BLaER1 (cell line): ENCODE measurements around the gene UFC1.
A peak's percentile ranks its signal among the peaks of the same experiment; 100 is the strongest.

ENCODE experiments used
- H3K27ac ChIP-seq: shearing (Covaris generic); formaldehyde crosslinking; 2 replicates; pipeline ENCODE4 v1.8.1; 2022
- H3K27me3 ChIP-seq: shearing (Covaris generic); formaldehyde crosslinking; 2 replicates; pipeline ENCODE4 v1.8.1; 2022
- H3K36me3 ChIP-seq: shearing (Covaris generic); formaldehyde crosslinking; 2 replicates; pipeline ENCODE4 v1.8.1; 2022
- H3K4me1 ChIP-seq: shearing (Covaris generic); formaldehyde crosslinking; 2 replicates; pipeline ENCODE4 v1.8.1; 2022
- H3K4me2 ChIP-seq: shearing (Covaris generic); formaldehyde crosslinking; 2 replicates; pipeline ENCODE4 v1.8.1; 2022
- H3K4me3 ChIP-seq: shearing (Covaris generic); formaldehyde crosslinking; 2 replicates; pipeline ENCODE4 v1.8.1; 2022
- H3K9ac ChIP-seq: shearing (Covaris generic); formaldehyde crosslinking; 2 replicates; pipeline ENCODE4 v1.8.1; 2022
- H3K9me3 ChIP-seq: shearing (Covaris generic); formaldehyde crosslinking; 2 replicates; pipeline ENCODE4 v1.8.1; 2022
- H4K20me1 ChIP-seq: shearing (Covaris generic); formaldehyde crosslinking; 2 replicates; pipeline ENCODE4 v1.8.1; 2022
- Cebpa-rat ChIP-seq: shearing (Covaris generic); IDR thresholded peaks from 2 replicates; pipeline ENCODE4 v1.8.1; 2022

The UFC1 gene

DNA sequence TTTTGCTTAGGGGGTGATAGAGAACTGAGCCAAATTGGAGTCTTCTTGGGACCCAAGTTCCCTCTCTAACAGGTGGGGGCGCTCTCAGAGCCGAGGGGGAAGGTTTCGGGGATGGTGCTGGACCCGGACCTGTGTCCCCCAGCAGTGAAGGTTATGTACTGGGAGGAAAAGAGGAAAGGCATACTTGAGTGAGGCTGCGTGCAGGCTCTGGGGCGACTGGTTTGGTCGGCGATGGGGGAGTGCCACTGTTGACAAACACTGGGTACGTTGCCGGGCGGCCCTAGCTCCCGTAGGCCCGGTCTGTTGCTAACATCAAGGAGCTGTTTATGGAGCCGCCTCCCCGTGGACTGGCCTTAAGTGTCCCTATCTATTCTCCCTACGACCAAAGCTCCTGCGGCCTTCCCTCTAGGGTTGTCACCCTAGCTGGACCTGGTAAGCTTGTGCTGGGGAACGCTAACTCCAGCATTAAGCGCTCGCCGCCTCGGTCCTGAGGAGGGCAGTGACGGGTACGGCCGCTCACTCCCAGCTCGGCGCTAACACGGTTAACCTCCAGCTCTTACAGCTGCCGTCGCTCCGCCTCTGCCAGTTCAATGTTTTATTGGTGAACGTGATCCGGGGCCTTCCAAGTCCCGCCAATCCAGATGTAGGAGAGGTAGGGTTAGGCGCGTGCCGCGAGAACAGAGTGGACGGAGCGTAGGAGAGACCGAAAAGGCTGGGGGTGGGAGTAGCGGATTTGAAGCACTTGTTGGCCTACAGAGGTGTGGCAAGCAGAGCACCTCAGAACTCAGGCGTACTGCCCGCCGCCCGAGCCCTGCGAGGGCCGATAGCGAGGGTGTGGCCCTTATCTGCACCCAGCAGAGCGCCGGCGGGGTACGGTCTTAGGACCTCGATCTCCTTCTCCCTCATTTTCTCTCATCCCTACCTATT is 12.2 kb downstream of the UFC1 start, which contains the start of gene PPOX:
TSS of gene PPOX (plus strand) at position 685 of the 927 bp plus-strand sequence. CDS start 422 bp downstream, outside the sequence.
- no peaks in the 10 kb centered on the region for H3K9me3 ChIP-seq
- H3K4me3 ChIP-seq: peak within 1 kb of the TSS; percentile 75
- H4K20me1 ChIP-seq: no peaks in the 10 kb centered on the region
- H3K4me2 ChIP-seq: peak within 1 kb of the TSS; percentile 99
- H3K9ac ChIP-seq: peak within 1 kb of the TSS; percentile 79
- H3K36me3 ChIP-seq: peaks cover 62% of the 10 kb centered on the region
- no peaks in the 10 kb centered on the region for H3K27me3 ChIP-seq
- H3K27ac ChIP-seq: peak within 1 kb of the TSS; percentile 59
- peaks cover 28% of the 10 kb centered on the region for H3K4me1 ChIP-seq
- TF ChIP-seq Cebpa-rat: no peak

DNA sequence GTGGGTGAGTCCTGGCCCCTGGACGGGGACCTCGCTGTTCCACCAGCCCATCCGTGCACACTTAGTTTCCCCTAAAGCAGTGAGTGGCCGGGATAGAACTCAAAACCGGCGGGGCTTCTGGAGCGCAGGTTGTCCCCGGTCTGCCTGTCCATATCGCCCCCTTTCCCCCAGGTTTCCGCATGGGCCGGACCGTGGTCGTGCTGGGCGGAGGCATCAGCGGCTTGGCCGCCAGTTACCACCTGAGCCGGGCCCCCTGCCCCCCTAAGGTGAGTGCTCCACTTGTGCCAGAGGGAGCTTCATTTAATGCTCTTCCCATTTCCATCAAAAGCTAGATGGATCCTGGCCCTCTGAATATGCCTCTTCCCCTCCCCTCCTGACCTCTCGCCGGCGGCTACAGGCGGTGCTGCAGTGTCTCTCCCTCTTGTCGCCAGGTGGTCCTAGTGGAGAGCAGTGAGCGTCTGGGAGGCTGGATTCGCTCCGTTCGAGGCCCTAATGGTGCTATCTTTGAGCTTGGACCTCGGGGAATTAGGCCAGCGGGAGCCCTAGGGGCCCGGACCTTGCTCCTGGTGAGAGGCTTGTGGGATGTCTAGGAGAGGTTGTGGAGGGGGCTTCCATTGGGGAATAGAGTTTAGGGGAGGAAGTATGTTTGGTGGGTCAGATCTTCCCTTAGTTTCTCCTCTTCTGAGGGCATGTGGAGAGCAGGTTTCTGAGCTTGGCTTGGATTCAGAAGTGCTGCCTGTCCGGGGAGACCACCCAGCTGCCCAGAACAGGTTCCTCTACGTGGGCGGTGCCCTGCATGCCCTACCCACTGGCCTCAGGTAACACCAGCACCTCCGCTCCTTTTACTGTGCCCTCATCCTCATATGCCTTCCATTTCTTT is 13.1 kb downstream of the UFC1 start:
- Histone ChIP-seq H3K9ac (peak overlapping the region; percentile 79), H3K36me3 (peaks cover 63% of the 10 kb centered on the region)

DNA sequence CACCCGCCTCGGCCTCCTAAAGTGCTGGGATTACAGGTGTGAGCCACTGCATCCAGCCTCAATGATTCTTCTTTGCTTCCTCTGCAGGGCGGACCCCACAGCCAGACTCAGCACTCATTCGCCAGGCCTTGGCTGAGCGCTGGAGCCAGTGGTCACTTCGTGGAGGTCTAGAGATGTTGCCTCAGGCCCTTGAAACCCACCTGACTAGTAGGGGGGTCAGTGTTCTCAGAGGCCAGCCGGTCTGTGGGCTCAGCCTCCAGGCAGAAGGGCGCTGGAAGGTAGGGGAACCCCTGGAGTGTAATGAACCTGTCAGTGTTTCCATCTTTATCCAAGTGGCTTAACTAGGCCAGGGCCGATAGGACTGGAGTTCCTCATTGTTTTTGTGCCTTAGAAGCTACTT is 15.1 kb downstream of the UFC1 start:
- H3K27ac ChIP-seq: no peak overlapping the region
- peaks cover 63% of the 10 kb centered on the region for H3K36me3 ChIP-seq
- H3K9ac ChIP-seq: no peak overlapping the region
- no peak overlapping the region for H3K4me2 ChIP-seq
- H3K4me3 ChIP-seq: no peak overlapping the region
- no peaks in the 10 kb centered on the region for H4K20me1 ChIP-seq
- H3K4me1 ChIP-seq: peaks cover 23% of the 10 kb centered on the region
- no peak for TF ChIP-seq Cebpa-rat
- H3K27me3 ChIP-seq: no peaks in the 10 kb centered on the region
- no peaks in the 10 kb centered on the region for H3K9me3 ChIP-seq

More for the DNA sequence above, 13.1 kb downstream of the UFC1 start:
- no peak for TF ChIP-seq Cebpa-rat
- H3K9me3 ChIP-seq: no peaks in the 10 kb centered on the region
- peaks cover 23% of the 10 kb centered on the region for H3K4me1 ChIP-seq
- peak overlapping the region; percentile 75 for H3K4me3 ChIP-seq
- H3K27me3 ChIP-seq: no peaks in the 10 kb centered on the region
- H3K4me2 ChIP-seq: peak overlapping the region; percentile 99
- H3K27ac ChIP-seq: peak overlapping the region; percentile 59
- H4K20me1 ChIP-seq: no peaks in the 10 kb centered on the region

DNA sequence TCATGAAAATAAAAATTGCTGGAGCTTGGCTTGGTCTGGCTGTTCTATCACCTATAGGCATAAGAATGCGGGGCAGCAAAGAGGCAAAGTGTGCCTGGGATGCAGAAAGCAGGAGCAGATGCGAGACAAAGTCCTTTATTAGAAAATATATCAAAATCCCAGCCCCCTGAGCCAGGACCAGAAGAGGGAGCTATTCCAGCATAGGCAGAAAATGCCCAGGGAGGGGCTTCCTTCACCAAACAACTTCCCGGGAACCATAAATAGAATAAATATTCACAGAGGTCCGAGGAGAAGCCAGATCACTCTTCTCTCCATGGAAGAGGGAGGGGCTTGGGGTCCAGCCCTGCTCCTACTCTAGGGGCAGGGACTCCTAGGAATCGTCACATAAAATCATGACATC is 17.4 kb downstream of the UFC1 start:
- H3K4me3 ChIP-seq: no peak overlapping the region
- peaks cover 23% of the 10 kb centered on the region for H3K4me1 ChIP-seq
- H3K9me3 ChIP-seq: no peaks in the 10 kb centered on the region
- no peak overlapping the region for H3K9ac ChIP-seq
- no peak for TF ChIP-seq Cebpa-rat
- H3K27ac ChIP-seq: no peak overlapping the region
- H4K20me1 ChIP-seq: peaks cover 11% of the 10 kb centered on the region; the same call in 1 of the 2 replicates
- H3K27me3 ChIP-seq: no peaks in the 10 kb centered on the region
- peaks cover 74% of the 10 kb centered on the region for H3K36me3 ChIP-seq
- no peak overlapping the region for H3K4me2 ChIP-seq

DNA sequence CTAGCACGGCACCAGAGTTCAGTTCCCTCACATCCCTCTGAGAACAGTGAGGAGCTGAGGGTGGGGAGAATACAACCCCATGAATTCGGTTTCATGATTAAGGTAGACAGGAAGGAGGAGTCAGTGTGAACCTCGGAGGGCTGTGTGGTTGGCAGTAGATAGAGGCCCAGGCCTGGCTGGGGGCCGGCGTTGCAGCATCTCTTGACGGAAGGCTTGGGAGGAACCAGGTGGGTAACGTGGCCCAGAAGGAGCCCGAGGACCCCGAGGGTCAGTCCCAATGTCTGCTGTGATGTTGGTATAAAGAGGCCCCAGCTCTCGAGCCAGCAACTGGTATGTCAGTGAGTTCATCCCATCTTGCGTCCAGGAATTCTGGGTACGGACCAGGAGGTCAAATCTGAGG is 17.9 kb downstream of the UFC1 start:
- TF ChIP-seq Cebpa-rat: no peak
- H3K27me3 ChIP-seq: no peaks in the 10 kb centered on the region
- peaks cover 28% of the 10 kb centered on the region for H3K4me1 ChIP-seq
- no peak overlapping the region for H3K27ac ChIP-seq
- H3K9me3 ChIP-seq: no peaks in the 10 kb centered on the region
- no peak overlapping the region for H3K4me2 ChIP-seq
- peaks cover 16% of the 10 kb centered on the region; the same call in 1 of the 2 replicates for H4K20me1 ChIP-seq
- H3K4me3 ChIP-seq: no peak overlapping the region
- no peak overlapping the region for H3K9ac ChIP-seq
- peaks cover 74% of the 10 kb centered on the region for H3K36me3 ChIP-seq

DNA sequence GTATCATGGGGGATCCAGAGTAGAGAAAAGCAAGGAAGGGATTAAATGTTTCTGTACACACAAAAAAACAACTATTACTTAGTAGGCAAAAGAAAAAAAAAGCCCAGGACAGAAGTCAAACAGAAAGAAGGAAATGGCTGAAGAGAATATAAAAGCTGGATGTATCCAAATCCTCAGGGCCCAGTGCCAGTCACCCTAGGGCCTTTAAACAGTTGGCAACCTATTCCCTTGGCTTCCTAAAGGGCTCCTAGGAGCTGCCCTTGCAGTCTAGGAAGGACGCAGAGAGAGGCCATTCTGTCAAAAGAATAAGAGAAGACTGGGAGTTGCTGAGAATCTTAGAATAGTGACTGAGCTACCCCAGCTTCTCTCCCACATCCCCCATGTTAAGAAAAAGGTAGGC is 18.6 kb downstream of the UFC1 start:
- no peak overlapping the region for H3K27ac ChIP-seq
- H3K4me2 ChIP-seq: no peak overlapping the region
- H3K4me3 ChIP-seq: no peak overlapping the region
- H3K27me3 ChIP-seq: no peaks in the 10 kb centered on the region
- H3K9me3 ChIP-seq: no peaks in the 10 kb centered on the region
- peaks cover 24% of the 10 kb centered on the region for H3K4me1 ChIP-seq
- H3K9ac ChIP-seq: no peak overlapping the region
- TF ChIP-seq Cebpa-rat: no peak
- H4K20me1 ChIP-seq: peaks cover 18% of the 10 kb centered on the region; the same call in 1 of the 2 replicates
- H3K36me3 ChIP-seq: peaks cover 74% of the 10 kb centered on the region

DNA sequence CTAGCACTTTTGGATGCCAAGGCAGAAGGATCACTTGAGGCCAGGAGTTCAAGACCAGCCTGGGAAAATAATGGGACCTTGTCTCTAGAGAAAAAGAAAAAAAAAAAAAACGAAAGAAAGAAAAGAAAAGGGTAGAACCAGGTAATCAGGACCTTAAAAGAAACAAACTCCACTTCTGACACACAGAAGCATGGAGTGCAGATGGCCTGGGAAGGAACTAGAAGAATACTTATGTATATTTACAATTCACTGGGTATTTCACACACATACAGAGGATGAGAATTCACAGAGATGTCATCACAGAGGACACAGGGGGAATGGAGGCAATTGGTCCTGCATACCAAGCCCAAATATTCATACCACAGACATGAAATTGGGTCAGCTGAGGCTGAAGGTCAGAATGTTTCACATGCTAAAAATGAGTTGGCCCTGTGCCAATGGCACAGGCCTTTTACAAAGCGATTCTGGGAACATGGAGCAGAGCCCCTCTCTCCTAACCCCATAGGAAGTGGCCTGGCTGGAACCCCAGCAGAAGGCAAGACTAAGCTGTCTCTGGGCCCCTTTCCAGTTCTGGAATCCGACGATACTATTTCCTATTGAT is 19.1 kb downstream of the UFC1 start:
- TF ChIP-seq Cebpa-rat: no peak
- H4K20me1 ChIP-seq: peaks cover 18% of the 10 kb centered on the region; the same call in 1 of the 2 replicates
- no peak overlapping the region for H3K4me2 ChIP-seq
- no peaks in the 10 kb centered on the region for H3K9me3 ChIP-seq
- H3K27ac ChIP-seq: no peak overlapping the region
- no peak overlapping the region for H3K9ac ChIP-seq
- no peaks in the 10 kb centered on the region for H3K27me3 ChIP-seq
- H3K36me3 ChIP-seq: peaks cover 74% of the 10 kb centered on the region
- H3K4me3 ChIP-seq: no peak overlapping the region
- H3K4me1 ChIP-seq: peaks cover 23% of the 10 kb centered on the region

DNA sequence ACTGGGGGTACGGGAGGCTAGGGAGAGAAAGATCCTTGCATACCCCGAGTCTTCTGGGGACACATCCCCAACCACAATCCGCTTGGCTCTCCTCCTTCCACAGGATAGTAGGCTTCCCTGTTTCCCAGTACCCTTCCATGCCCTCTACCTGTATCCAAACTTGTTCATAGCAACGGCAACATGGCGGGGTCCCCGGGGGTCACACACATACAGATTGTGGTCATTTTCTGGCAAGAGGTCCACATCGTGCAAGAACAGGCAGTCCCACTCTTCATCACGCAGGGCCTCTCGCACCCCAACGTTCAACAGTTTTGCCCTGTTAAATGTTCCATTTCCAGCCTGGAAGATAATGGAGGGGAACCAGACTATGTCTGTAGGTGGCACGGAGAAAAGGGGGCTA is 19.9 kb downstream of the UFC1 start:
- H3K27ac ChIP-seq: no peak overlapping the region
- H3K27me3 ChIP-seq: no peaks in the 10 kb centered on the region
- H3K4me1 ChIP-seq: peaks cover 29% of the 10 kb centered on the region
- no peak overlapping the region for H3K4me2 ChIP-seq
- H3K9me3 ChIP-seq: no peaks in the 10 kb centered on the region
- H4K20me1 ChIP-seq: peaks cover 18% of the 10 kb centered on the region; the same call in 1 of the 2 replicates
- peaks cover 74% of the 10 kb centered on the region for H3K36me3 ChIP-seq
- H3K4me3 ChIP-seq: no peak overlapping the region
- no peak overlapping the region for H3K9ac ChIP-seq
- TF ChIP-seq Cebpa-rat: no peak

DNA sequence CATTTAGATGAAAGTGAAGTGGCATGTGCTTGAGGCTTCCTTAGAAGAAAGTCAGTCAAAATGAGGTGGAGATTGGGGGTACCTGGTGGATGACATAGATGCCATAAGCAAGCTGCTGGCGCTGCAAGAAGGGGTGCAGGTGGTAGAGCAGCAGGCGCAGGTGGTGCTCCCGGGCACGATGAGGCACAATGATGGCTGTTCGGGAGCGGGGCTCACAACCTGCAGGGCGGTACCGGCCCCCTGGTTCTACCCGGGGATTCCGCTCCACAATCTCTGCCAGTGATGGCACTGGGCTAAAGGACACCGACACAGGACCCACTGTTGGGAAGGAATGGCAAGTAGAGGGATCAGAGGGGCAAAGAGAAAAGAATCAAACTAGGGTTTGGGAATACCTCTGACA is 21.1 kb downstream of the UFC1 start:
- Histone ChIP-seq H4K20me1 (peaks cover 18% of the 10 kb centered on the region; the same call in 1 of the 2 replicates), H3K4me2 (no peak overlapping the region), H3K4me3 (no peak overlapping the region), H3K4me1 (peaks cover 40% of the 10 kb centered on the region), H3K36me3 (peaks cover 62% of the 10 kb centered on the region), H3K9me3 (no peaks in the 10 kb centered on the region), H3K27ac (no peak overlapping the region), H3K9ac (0 out of 2 replicates have a peak overlapping the region, but pooled peaks have one; percentile 88), H3K27me3 (no peaks in the 10 kb centered on the region)
- no peak for TF ChIP-seq Cebpa-rat
